Measurements from ENCODE around the gene TTLL11.

TTLL11 gene

GRCh38 chr9:122020398-122020797, 72.7 kb downstream of the TTLL11 start:
- no peak overlapping the region for H4K8ac ChIP-seq (ENCODE audit: low read depth, low read length)
- no peak overlapping the region for H3K56ac ChIP-seq (ENCODE audit: low read length)
- DNase-seq, result no peak
- no peak overlapping the region for H3K9ac ChIP-seq (ENCODE audit: low read length)
- H3K27me3 ChIP-seq (ENCODE audit: insufficient read depth, low read length, poor library complexity), result no peaks in the 10 kb centered on the region
- no peaks in the 10 kb centered on the region for H3K36me3 ChIP-seq (ENCODE audit: control insufficient read depth, insufficient read depth, low read length)
- H2BK5ac ChIP-seq (ENCODE audit: low read length), result no peak overlapping the region
- no peak overlapping the region for H3K4ac ChIP-seq (ENCODE audit: low read depth, low read length)
- H3K4me2 ChIP-seq (ENCODE audit: low read length), result no peak overlapping the region
- no peak overlapping the region for H4K5ac ChIP-seq (ENCODE audit: low read length)
- H3K79me1 ChIP-seq (ENCODE audit: low read length), result no peaks in the 10 kb centered on the region
- no peak overlapping the region for H2BK120ac ChIP-seq (ENCODE audit: low read depth, low read length)
- no peaks in the 10 kb centered on the region for H3K4me1 ChIP-seq (ENCODE audit: control insufficient read depth, low read depth, low read length)
- no peak overlapping the region for H3K27ac ChIP-seq (ENCODE audit: low read depth, low read length)
- no peaks in the 10 kb centered on the region for H3K79me2 ChIP-seq (ENCODE audit: control insufficient read depth, insufficient read depth, low read length)
- no peak overlapping the region for H2AK5ac ChIP-seq (ENCODE audit: low read length)
- H3K18ac ChIP-seq (ENCODE audit: low read length), result no peak overlapping the region
- no peak overlapping the region for H3K4me3 ChIP-seq (ENCODE audit: low read length)
- no CpG with 5 or more reads among the region's 2 CpGs for WGBS (ENCODE audit: extremely low coverage, insufficient coverage, low lambda C conversion rate)
- no peak overlapping the region for H3K23ac ChIP-seq (ENCODE audit: low read length)
- H2BK15ac ChIP-seq (replicated peaks; ENCODE audit: low read depth), result no peak overlapping the region

- no CpG with 5 or more reads among the region's 6 CpGs for WGBS (ENCODE audit: extremely low coverage, insufficient coverage, low lambda C conversion rate)
- no peak overlapping the region for H3K56ac ChIP-seq (ENCODE audit: low read length)
- H3K27ac ChIP-seq (ENCODE audit: low read depth, low read length), result no peak overlapping the region
- no peak overlapping the region for H2BK5ac ChIP-seq (ENCODE audit: low read length)
- no peak for DNase-seq
- no peak overlapping the region for H3K4me3 ChIP-seq (ENCODE audit: low read length)
- H3K36me3 ChIP-seq (ENCODE audit: control insufficient read depth, insufficient read depth, low read length), result no peaks in the 10 kb centered on the region
- no peak overlapping the region for H2BK15ac ChIP-seq (replicated peaks; ENCODE audit: low read depth)
- no peak overlapping the region for H3K9ac ChIP-seq (ENCODE audit: low read length)
- H2BK120ac ChIP-seq (ENCODE audit: low read depth, low read length), result no peak overlapping the region
- no peak overlapping the region for H3K4ac ChIP-seq (ENCODE audit: low read depth, low read length)
- H3K4me2 ChIP-seq (ENCODE audit: low read length), result no peak overlapping the region
- no peak overlapping the region for H3K23ac ChIP-seq (ENCODE audit: low read length)
- no peak overlapping the region for H4K5ac ChIP-seq (ENCODE audit: low read length)
- no peaks in the 10 kb centered on the region for H3K79me2 ChIP-seq (ENCODE audit: control insufficient read depth, insufficient read depth, low read length)
- no peak overlapping the region for H2AK5ac ChIP-seq (ENCODE audit: low read length)
- no peak overlapping the region for H4K8ac ChIP-seq (ENCODE audit: low read depth, low read length)
- H3K27me3 ChIP-seq (ENCODE audit: insufficient read depth, low read length, poor library complexity), result no peaks in the 10 kb centered on the region
- peaks cover 2% of the 10 kb centered on the region for H3K4me1 ChIP-seq (ENCODE audit: control insufficient read depth, low read depth, low read length)
- H3K18ac ChIP-seq (ENCODE audit: low read length), result no peak overlapping the region
- H3K79me1 ChIP-seq (ENCODE audit: low read length), result no peaks in the 10 kb centered on the region
Observed at GRCh38 chr9:122016744-122017143, 76.4 kb downstream of the TTLL11 start.

DNA sequence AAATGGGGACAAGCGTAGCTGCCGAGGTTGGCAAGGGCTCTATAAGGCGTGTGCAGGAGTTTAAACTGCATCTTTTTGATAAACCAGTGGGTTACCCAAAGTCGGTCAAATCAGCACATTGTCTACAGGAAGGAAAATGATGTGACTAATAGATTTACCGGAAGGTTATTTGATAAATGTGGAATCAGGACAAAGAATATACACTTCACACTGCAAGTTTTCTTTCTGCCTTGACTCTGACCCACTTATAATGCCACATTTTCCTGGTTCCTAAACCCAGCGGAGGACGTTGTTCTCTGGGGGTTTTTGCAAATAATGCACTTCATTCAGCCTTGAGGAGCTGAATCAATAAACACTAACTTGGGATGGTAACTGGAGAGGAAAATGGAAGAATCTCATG, 76.8 kb downstream of the TTLL11 start:
- no peak overlapping the region for H2AK5ac ChIP-seq (ENCODE audit: low read length)
- H3K27me3 ChIP-seq (ENCODE audit: insufficient read depth, low read length, poor library complexity), result no peaks in the 10 kb centered on the region
- H3K79me2 ChIP-seq (ENCODE audit: control insufficient read depth, insufficient read depth, low read length), result no peaks in the 10 kb centered on the region
- H3K27ac ChIP-seq (ENCODE audit: low read depth, low read length), result no peak overlapping the region
- H3K56ac ChIP-seq (ENCODE audit: low read length), result no peak overlapping the region
- H3K79me1 ChIP-seq (ENCODE audit: low read length), result no peaks in the 10 kb centered on the region
- no peaks in the 10 kb centered on the region for H3K36me3 ChIP-seq (ENCODE audit: control insufficient read depth, insufficient read depth, low read length)
- no peak overlapping the region for H3K4ac ChIP-seq (ENCODE audit: low read depth, low read length)
- no peak overlapping the region for H4K8ac ChIP-seq (ENCODE audit: low read depth, low read length)
- H3K4me3 ChIP-seq (ENCODE audit: low read length), result no peak overlapping the region
- no peak overlapping the region for H3K9ac ChIP-seq (ENCODE audit: low read length)
- no peak for DNase-seq
- H2BK120ac ChIP-seq (ENCODE audit: low read depth, low read length), result no peak overlapping the region
- H4K5ac ChIP-seq (ENCODE audit: low read length), result no peak overlapping the region
- H3K18ac ChIP-seq (ENCODE audit: low read length), result no peak overlapping the region
- H2BK15ac ChIP-seq (replicated peaks; ENCODE audit: low read depth), result no peak overlapping the region
- WGBS (ENCODE audit: extremely low coverage, insufficient coverage, low lambda C conversion rate), result no CpG with 5 or more reads among the region's 7 CpGs
- H2BK5ac ChIP-seq (ENCODE audit: low read length), result no peak overlapping the region
- H3K4me2 ChIP-seq (ENCODE audit: low read length), result no peak overlapping the region
- peaks cover 2% of the 10 kb centered on the region for H3K4me1 ChIP-seq (ENCODE audit: control insufficient read depth, low read depth, low read length)
- no peak overlapping the region for H3K23ac ChIP-seq (ENCODE audit: low read length)

GRCh38 chr9:122015170-122015821, 77.8 kb downstream of the TTLL11 start:
- no peaks in the 10 kb centered on the region for H3K27me3 ChIP-seq (ENCODE audit: insufficient read depth, low read length, poor library complexity)
- H3K56ac ChIP-seq (ENCODE audit: low read length), result no peak overlapping the region
- H3K4ac ChIP-seq (ENCODE audit: low read depth, low read length), result no peak overlapping the region
- H3K4me1 ChIP-seq (ENCODE audit: control insufficient read depth, low read depth, low read length), result peaks cover 2% of the 10 kb centered on the region
- no peak overlapping the region for H3K4me3 ChIP-seq (ENCODE audit: low read length)
- H3K27ac ChIP-seq (ENCODE audit: low read depth, low read length), result no peak overlapping the region
- WGBS (ENCODE audit: extremely low coverage, insufficient coverage, low lambda C conversion rate), result no CpG with 5 or more reads among the region's 11 CpGs
- no peak overlapping the region for H2AK5ac ChIP-seq (ENCODE audit: low read length)
- H2BK5ac ChIP-seq (ENCODE audit: low read length), result no peak overlapping the region
- no peak overlapping the region for H2BK120ac ChIP-seq (ENCODE audit: low read depth, low read length)
- no peaks in the 10 kb centered on the region for H3K79me2 ChIP-seq (ENCODE audit: control insufficient read depth, insufficient read depth, low read length)
- H4K8ac ChIP-seq (ENCODE audit: low read depth, low read length), result no peak overlapping the region
- no peaks in the 10 kb centered on the region for H3K79me1 ChIP-seq (ENCODE audit: low read length)
- H3K4me2 ChIP-seq (ENCODE audit: low read length), result no peak overlapping the region
- no peak for DNase-seq
- H3K36me3 ChIP-seq (ENCODE audit: control insufficient read depth, insufficient read depth, low read length), result no peaks in the 10 kb centered on the region
- H3K9ac ChIP-seq (ENCODE audit: low read length), result no peak overlapping the region
- no peak overlapping the region for H3K23ac ChIP-seq (ENCODE audit: low read length)
- no peak overlapping the region for H3K18ac ChIP-seq (ENCODE audit: low read length)
- no peak overlapping the region for H4K5ac ChIP-seq (ENCODE audit: low read length)
- H2BK15ac ChIP-seq (replicated peaks; ENCODE audit: low read depth), result no peak overlapping the region

GRCh38 chr9:122011818-122012498, 81.2 kb downstream of the TTLL11 start:
- no peak overlapping the region for H3K4ac ChIP-seq (ENCODE audit: low read depth, low read length)
- H2BK120ac ChIP-seq (ENCODE audit: low read depth, low read length), result no peak overlapping the region
- H2AK5ac ChIP-seq (ENCODE audit: low read length), result no peak overlapping the region
- H3K23ac ChIP-seq (ENCODE audit: low read length), result no peak overlapping the region
- no peak overlapping the region for H3K18ac ChIP-seq (ENCODE audit: low read length)
- no peak overlapping the region for H3K4me3 ChIP-seq (ENCODE audit: low read length)
- H4K5ac ChIP-seq (ENCODE audit: low read length), result no peak overlapping the region
- H3K56ac ChIP-seq (ENCODE audit: low read length), result no peak overlapping the region
- H3K4me2 ChIP-seq (ENCODE audit: low read length), result no peak overlapping the region
- DNase-seq, result no peak
- no peak overlapping the region for H2BK15ac ChIP-seq (replicated peaks; ENCODE audit: low read depth)
- no peak overlapping the region for H2BK5ac ChIP-seq (ENCODE audit: low read length)
- no peaks in the 10 kb centered on the region for H3K27me3 ChIP-seq (ENCODE audit: insufficient read depth, low read length, poor library complexity)
- no peaks in the 10 kb centered on the region for H3K79me1 ChIP-seq (ENCODE audit: low read length)
- H4K8ac ChIP-seq (ENCODE audit: low read depth, low read length), result no peak overlapping the region
- no CpG with 5 or more reads among the region's 4 CpGs for WGBS (ENCODE audit: extremely low coverage, insufficient coverage, low lambda C conversion rate)
- H3K9ac ChIP-seq (ENCODE audit: low read length), result no peak overlapping the region
- peaks cover 2% of the 10 kb centered on the region for H3K4me1 ChIP-seq (ENCODE audit: control insufficient read depth, low read depth, low read length)
- H3K27ac ChIP-seq (ENCODE audit: low read depth, low read length), result no peak overlapping the region
- H3K79me2 ChIP-seq (ENCODE audit: control insufficient read depth, insufficient read depth, low read length), result no peaks in the 10 kb centered on the region
- H3K36me3 ChIP-seq (ENCODE audit: control insufficient read depth, insufficient read depth, low read length), result no peaks in the 10 kb centered on the region

- Histone ChIP-seq H2AK5ac (ENCODE audit: low read length) (no peak overlapping the region), H3K36me3 (ENCODE audit: control insufficient read depth, insufficient read depth, low read length) (no peaks in the 10 kb centered on the region), H3K79me1 (ENCODE audit: low read length) (no peaks in the 10 kb centered on the region), H3K79me2 (ENCODE audit: control insufficient read depth, insufficient read depth, low read length) (no peaks in the 10 kb centered on the region), H2BK120ac (ENCODE audit: low read depth, low read length) (no peak overlapping the region), H3K4ac (ENCODE audit: low read depth, low read length) (no peak overlapping the region), H2BK5ac (ENCODE audit: low read length) (no peak overlapping the region), H3K27me3 (ENCODE audit: insufficient read depth, low read length, poor library complexity) (no peaks in the 10 kb centered on the region), H3K4me2 (ENCODE audit: low read length) (no peak overlapping the region), H3K56ac (ENCODE audit: low read length) (no peak overlapping the region), H3K23ac (ENCODE audit: low read length) (no peak overlapping the region), H2BK15ac (replicated peaks; ENCODE audit: low read depth) (no peak overlapping the region), H3K18ac (ENCODE audit: low read length) (no peak overlapping the region), H4K5ac (ENCODE audit: low read length) (no peak overlapping the region), H3K9ac (ENCODE audit: low read length) (no peak overlapping the region), H3K4me3 (ENCODE audit: low read length) (no peak overlapping the region), H3K4me1 (ENCODE audit: control insufficient read depth, low read depth, low read length) (peaks cover 2% of the 10 kb centered on the region), H4K8ac (ENCODE audit: low read depth, low read length) (no peak overlapping the region), H3K27ac (ENCODE audit: low read depth, low read length) (no peak overlapping the region)
- WGBS (ENCODE audit: extremely low coverage, insufficient coverage, low lambda C conversion rate), result no CpG with 5 or more reads among the region's 10 CpGs
- no peak for DNase-seq
Observed at GRCh38 chr9:122008559-122008958, 84.5 kb downstream of the TTLL11 start.
